ENCODE data around the gene ZNF681.

- TF ChIP-seq USF2 (IDR thresholded peaks at IDR 0.05; ENCODE audit: low read depth, low read length) (no peak), USF2 (CRISPR knock-in tag; IDR thresholded peaks at IDR 0.05; ENCODE audit: borderline replicate concordance) (no peak), ZNF431 (CRISPR knock-in tag; IDR thresholded peaks at IDR 0.05; ENCODE audit: borderline replicate concordance, low read depth) (no peak), CTCF (CRISPR knock-in tag; IDR thresholded peaks at IDR 0.05) (no peak), ZBTB4 (CRISPR knock-in tag; IDR thresholded peaks at IDR 0.05; ENCODE audit: borderline replicate concordance) (no peak), FOXM1 (CRISPR knock-in tag; IDR thresholded peaks at IDR 0.05) (no peak), ZNF639 (CRISPR knock-in tag; conservative IDR thresholded peaks at IDR 0.05) (no peak), ZNF441 (CRISPR knock-in tag; IDR thresholded peaks at IDR 0.05; ENCODE audit: borderline replicate concordance) (no peak), SNRNP70 (IDR thresholded peaks at IDR 0.05; ENCODE audit: low read depth, low read length) (no peak)
Measured at GRCh38 chr19:23801803-23802202, 43.1 kb upstream of the ZNF681 start.
